Epidermal melanocyte (primary cell): ENCODE measurements around the gene LSAMP.

Experiments used
- DNase-seq: peaks from one replicate; pipeline ENCODE4 v3.0.0; 2011; ENCODE audit warnings: low spot score; ENCODE audit not compliant: insufficient read length

The LSAMP gene

GRCh38 chr3:116432795-116433194, 12.5 kb downstream of the LSAMP start:
- DNase-seq, result no peak

GRCh38 chr3:116429479-116430269, 15.6 kb downstream of the LSAMP start:
- no peak for DNase-seq

GRCh38 chr3:116426036-116426435, 19.3 kb downstream of the LSAMP start:
- no peak for DNase-seq

GRCh38 chr3:116425126-116425525, 20.2 kb downstream of the LSAMP start:
- no peak for DNase-seq

GRCh38 chr3:116423945-116424344, 21.3 kb downstream of the LSAMP start:
- no peak for DNase-seq

- DNase-seq, result peak; percentile 30
Measured at GRCh38 chr3:116423374-116423773, 21.9 kb downstream of the LSAMP start.

- DNase-seq, result no peak
Measured at GRCh38 chr3:116417151-116417550, 28.1 kb downstream of the LSAMP start.

- no peak for DNase-seq
Measured at GRCh38 chr3:116413319-116413718, 32.0 kb downstream of the LSAMP start.

GRCh38 chr3:116408473-116408872, 36.8 kb downstream of the LSAMP start:
- DNase-seq, result no peak

- DNase-seq, result no peak
Measured at GRCh38 chr3:116405231-116405630, 40.1 kb downstream of the LSAMP start.

GRCh38 chr3:116399701-116400226, 45.5 kb downstream of the LSAMP start:
- DNase-seq, result no peak

GRCh38 chr3:116394365-116394764, 50.9 kb downstream of the LSAMP start:
- no peak for DNase-seq

GRCh38 chr3:116393199-116393598, 52.1 kb downstream of the LSAMP start:
- DNase-seq, result no peak

GRCh38 chr3:116392291-116392690, 53.0 kb downstream of the LSAMP start:
- DNase-seq, result no peak

- DNase-seq, result no peak
Measured at GRCh38 chr3:116391296-116392201, 53.7 kb downstream of the LSAMP start.

- DNase-seq, result no peak
Measured at GRCh38 chr3:116390318-116390717, 55.0 kb downstream of the LSAMP start.

GRCh38 chr3:116388867-116389385, 56.4 kb downstream of the LSAMP start:
- DNase-seq, result peak; percentile 27

GRCh38 chr3:116386168-116386567, 59.1 kb downstream of the LSAMP start:
- DNase-seq, result no peak

- DNase-seq, result no peak
Measured at GRCh38 chr3:116384717-116385116, 60.6 kb downstream of the LSAMP start.

GRCh38 chr3:116378077-116378476, 67.2 kb downstream of the LSAMP start:
- no peak for DNase-seq

GRCh38 chr3:116374901-116375300, 70.4 kb downstream of the LSAMP start:
- no peak for DNase-seq
